ENCODE measurements around the gene ABCD1.
"Not testable (repeated sequence)": the region's sequence is repeated elsewhere in the genome, so short reads cannot be mapped to it uniquely, and the experiment has no call there.

- TF ChIP-seq CTCF (IDR thresholded peaks at IDR 0.05 in 4 of 5, conservative IDR thresholded peaks at IDR 0.05 in 1 of 5); POLR2A (IDR thresholded peaks at IDR 0.05): not testable (repeated sequence)
Observed at GRCh38 chrX:153699210-153699783, 25.4 kb upstream of the ABCD1 start.
